Measurements from ENCODE around the gene MLST8.

Gene MLST8

DNA sequence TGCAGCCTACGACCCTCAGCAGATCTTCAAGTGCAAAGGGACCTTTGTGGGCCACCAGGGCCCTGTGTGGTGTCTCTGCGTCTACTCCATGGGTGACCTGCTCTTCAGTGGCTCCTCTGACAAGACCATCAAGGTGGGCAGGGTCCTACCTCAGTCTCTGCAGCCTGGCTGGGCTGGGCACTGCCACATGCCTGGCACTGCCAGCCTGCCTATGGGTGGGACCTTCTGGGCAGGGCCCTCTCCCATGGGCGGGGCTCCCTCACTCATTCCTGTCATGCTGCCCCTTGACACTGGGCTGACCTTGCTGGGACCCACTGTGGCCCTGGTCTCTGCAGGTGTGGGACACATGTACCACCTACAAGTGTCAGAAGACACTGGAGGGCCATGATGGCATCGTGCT, 31.3 kb upstream of the MLST8 start:
- TF ChIP-seq EZH2 (IDR thresholded peaks at IDR 0.05; ENCODE audit: borderline replicate concordance, low read depth, low read length, severe bottlenecking) = no peak
- TF ChIP-seq, protein P1, sequence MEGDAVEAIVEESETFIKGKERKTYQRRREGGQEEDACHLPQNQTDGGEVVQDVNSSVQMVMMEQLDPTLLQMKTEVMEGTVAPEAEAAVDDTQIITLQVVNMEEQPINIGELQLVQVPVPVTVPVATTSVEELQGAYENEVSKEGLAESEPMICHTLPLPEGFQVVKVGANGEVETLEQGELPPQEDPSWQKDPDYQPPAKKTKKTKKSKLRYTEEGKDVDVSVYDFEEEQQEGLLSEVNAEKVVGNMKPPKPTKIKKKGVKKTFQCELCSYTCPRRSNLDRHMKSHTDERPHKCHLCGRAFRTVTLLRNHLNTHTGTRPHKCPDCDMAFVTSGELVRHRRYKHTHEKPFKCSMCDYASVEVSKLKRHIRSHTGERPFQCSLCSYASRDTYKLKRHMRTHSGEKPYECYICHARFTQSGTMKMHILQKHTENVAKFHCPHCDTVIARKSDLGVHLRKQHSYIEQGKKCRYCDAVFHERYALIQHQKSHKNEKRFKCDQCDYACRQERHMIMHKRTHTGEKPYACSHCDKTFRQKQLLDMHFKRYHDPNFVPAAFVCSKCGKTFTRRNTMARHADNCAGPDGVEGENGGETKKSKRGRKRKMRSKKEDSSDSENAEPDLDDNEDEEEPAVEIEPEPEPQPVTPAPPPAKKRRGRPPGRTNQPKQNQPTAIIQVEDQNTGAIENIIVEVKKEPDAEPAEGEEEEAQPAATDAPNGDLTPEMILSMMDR (IDR thresholded peaks at IDR 0.05; ENCODE audit: borderline replicate concordance, extremely low read depth, low read length, poor library complexity, severe bottlenecking) = no peak
- no peak overlapping the region for H3K4me2 ChIP-seq (ENCODE audit: insufficient read depth, low read length)
- H3K4me3 ChIP-seq (ENCODE audit: low read depth in 1 of 2, low read length in 2 of 2) = no peak overlapping the region
- H4K20me1 ChIP-seq (ENCODE audit: insufficient read depth, low read length) = 0 out of 2 replicates have a peak, but pooled peaks cover 4% of the 10 kb centered on the region
- H3K36me3 ChIP-seq (ENCODE audit: insufficient read depth, low read length) = peaks cover 80% of the 10 kb centered on the region
- H3K27me3 ChIP-seq (ENCODE audit: insufficient read depth, low read length, poor library complexity) = no peaks in the 10 kb centered on the region
- DNase-seq = no peak
- H3K79me2 ChIP-seq (ENCODE audit: insufficient read depth, low read length) = no peaks in the 10 kb centered on the region
- ATAC-seq (ENCODE audit: insufficient read depth, low read depth) = no peak
- no peaks in the 10 kb centered on the region for H3K9me3 ChIP-seq (ENCODE audit: insufficient read depth, low read length, severe bottlenecking)
- no peaks in the 10 kb centered on the region for H3K4me1 ChIP-seq (ENCODE audit: insufficient read depth, low read length)
- H3K9ac ChIP-seq (ENCODE audit: low read depth, low read length) = no peak overlapping the region
- no peak overlapping the region for H3K27ac ChIP-seq (ENCODE audit: low read length)
- H2AFZ ChIP-seq (ENCODE audit: low read depth, low read length) = no peak overlapping the region

DNA sequence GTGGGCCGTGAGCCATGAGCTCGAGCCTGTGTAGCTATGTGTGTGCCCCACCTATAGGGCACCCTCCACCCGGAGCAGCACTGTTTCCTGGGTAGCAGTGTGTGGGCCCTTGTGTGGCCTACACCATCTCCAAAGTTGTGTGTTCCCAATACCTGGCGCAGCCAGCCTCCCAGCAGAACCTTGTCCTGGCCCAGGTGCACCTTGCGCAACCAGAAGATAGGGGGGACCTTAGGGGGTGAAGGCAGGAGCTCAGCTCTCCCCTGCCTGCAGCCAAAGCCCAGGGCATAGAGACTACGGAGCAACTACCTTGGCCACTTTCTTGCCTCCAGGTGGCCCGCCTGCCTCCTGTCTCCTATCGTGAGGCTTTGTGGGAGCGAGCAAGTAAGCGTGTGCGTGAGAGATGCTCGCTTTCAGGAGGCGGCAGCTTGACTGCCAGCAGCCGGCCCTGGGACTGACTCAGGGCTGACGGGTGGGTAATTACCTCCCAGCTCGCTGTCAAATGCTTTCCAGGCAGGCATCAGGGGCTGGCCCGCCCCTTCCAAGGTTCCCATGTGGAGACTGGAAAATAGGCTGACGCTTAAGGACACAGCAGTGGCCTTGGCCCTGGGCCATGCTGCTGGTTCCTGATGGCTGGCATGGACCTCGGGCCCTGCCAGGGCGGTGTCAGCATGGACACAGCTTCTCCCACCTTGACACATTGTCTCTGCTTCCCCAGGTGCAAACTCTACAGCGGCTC, 30.7 kb upstream of the MLST8 start:
- 0 out of 2 replicates have a peak, but pooled peaks cover 4% of the 10 kb centered on the region for H4K20me1 ChIP-seq (ENCODE audit: insufficient read depth, low read length)
- H3K9me3 ChIP-seq (ENCODE audit: insufficient read depth, low read length, severe bottlenecking) = no peaks in the 10 kb centered on the region
- TF ChIP-seq EZH2 (IDR thresholded peaks at IDR 0.05; ENCODE audit: borderline replicate concordance, low read depth, low read length, severe bottlenecking) = no peak
- TF ChIP-seq, protein P1 (IDR thresholded peaks at IDR 0.05; ENCODE audit: borderline replicate concordance, extremely low read depth, low read length, poor library complexity, severe bottlenecking) = no peak
- DNase-seq = no peak
- H3K36me3 ChIP-seq (ENCODE audit: insufficient read depth, low read length) = peaks cover 74% of the 10 kb centered on the region
- no peaks in the 10 kb centered on the region for H3K27me3 ChIP-seq (ENCODE audit: insufficient read depth, low read length, poor library complexity)
- no peak overlapping the region for H2AFZ ChIP-seq (ENCODE audit: low read depth, low read length)
- H3K4me3 ChIP-seq (ENCODE audit: low read depth in 1 of 2, low read length in 2 of 2) = no peak overlapping the region
- no peaks in the 10 kb centered on the region for H3K4me1 ChIP-seq (ENCODE audit: insufficient read depth, low read length)
- H3K27ac ChIP-seq (ENCODE audit: low read length) = no peak overlapping the region
- no peak overlapping the region for H3K4me2 ChIP-seq (ENCODE audit: insufficient read depth, low read length)
- no peaks in the 10 kb centered on the region for H3K79me2 ChIP-seq (ENCODE audit: insufficient read depth, low read length)
- no peak overlapping the region for H3K9ac ChIP-seq (ENCODE audit: low read depth, low read length)
- ATAC-seq (ENCODE audit: insufficient read depth, low read depth) = no peak

- Histone ChIP-seq H3K4me1 (ENCODE audit: insufficient read depth, low read length) (no peaks in the 10 kb centered on the region), H3K36me3 (ENCODE audit: insufficient read depth, low read length) (peaks cover 65% of the 10 kb centered on the region), H4K20me1 (ENCODE audit: insufficient read depth, low read length) (0 out of 2 replicates have a peak, but pooled peaks cover 4% of the 10 kb centered on the region), H3K4me2 (ENCODE audit: insufficient read depth, low read length) (no peak overlapping the region), H3K27me3 (ENCODE audit: insufficient read depth, low read length, poor library complexity) (no peaks in the 10 kb centered on the region), H3K9me3 (ENCODE audit: insufficient read depth, low read length, severe bottlenecking) (no peaks in the 10 kb centered on the region), H3K27ac (ENCODE audit: low read length) (no peak overlapping the region), H3K79me2 (ENCODE audit: insufficient read depth, low read length) (no peaks in the 10 kb centered on the region), H3K9ac (ENCODE audit: low read depth, low read length) (no peak overlapping the region), H2AFZ (ENCODE audit: low read depth, low read length) (no peak overlapping the region), H3K4me3 (ENCODE audit: low read depth in 1 of 2, low read length in 2 of 2) (no peak overlapping the region)
- DNase-seq = no peak
- TF ChIP-seq, protein P1 (IDR thresholded peaks at IDR 0.05; ENCODE audit: borderline replicate concordance, extremely low read depth, low read length, poor library complexity, severe bottlenecking) = no peak
- no peak for TF ChIP-seq EZH2 (IDR thresholded peaks at IDR 0.05; ENCODE audit: borderline replicate concordance, low read depth, low read length, severe bottlenecking)
- ATAC-seq (ENCODE audit: insufficient read depth, low read depth) = no peak
These were observed 29.8 kb upstream of the MLST8 start for GRCh38 chr16:2175454-2175853.

Measured in DND-41 (cell line).